B cell (primary cell): ENCODE data around the gene OTOA. TPM values are rescaled to one million over a fixed set of nuclear protein-coding genes. Genes with fewer than 3 reads are reported as not detected.
"Not testable (repeated sequence)": the region's sequence is repeated elsewhere in the genome, so short reads cannot be mapped to it uniquely, and the experiment has no call there.

Experiments used
- ATAC-seq: fragments of 200-7000 bp; cut with Tn5 transposase; one replicate; pipeline ENCODE4 v1.10.0; 2021; ENCODE audit warnings: low read depth, mild to moderate bottlenecking, moderate number of reproducible peaks, moderate library complexity
- CTCF ChIA-PET: fragments of 350-600 bp; sonication (Branson Sonifier 250); formaldehyde crosslinking; loops from one replicate; lab custom pipeline; 2021; ENCODE audit warnings: antibody characterized with exemption, inconsistent platforms; lab: Charles Lee
- POLR2A ChIA-PET: fragments of 350-600 bp; sonication (Branson Sonifier 250); formaldehyde crosslinking; loops from one replicate; lab custom pipeline; 2021; ENCODE audit warnings: antibody characterized with exemption; lab: Charles Lee
- DNase-seq: peaks from one replicate; pipeline ENCODE4 v3.0.0; 2013
- H2AFZ ChIP-seq: 2 replicates; pipeline ENCODE4 v1.6.1; 2012; ENCODE audit warnings: mild to moderate bottlenecking, low read depth, low read length; ENCODE audit not compliant: insufficient read depth, poor library complexity, severe bottlenecking
- H3K27ac ChIP-seq, 2 donors: 1 replicate in 1 of 2; 2 replicates in 1 of 2; pipeline ENCODE4 v1.5.1; 2012 to 2013; ENCODE audit warnings: low read length in 2 of 2, mild to moderate bottlenecking in 2 of 2, moderate library complexity in 1 of 2
- H3K27me3 ChIP-seq, 4 experiments: fragments of 200-600 bp in 1 of 4; sonication (generic) in 1 of 4; replicated peaks in 1 of 4; 1 replicate in 2 of 4; 2 replicates in 2 of 4; pipeline versions ENCODE4 v1.6.1 to v1.7.0; 2013 to 2016; ENCODE audit warnings: low read length in 3 of 4, mild to moderate bottlenecking in 2 of 4, mixed read lengths in 1 of 4, moderate library complexity in 1 of 4; ENCODE audit not compliant: insufficient read depth in 4 of 4, control insufficient read depth in 3 of 4; ENCODE audit errors: control extremely low read depth in 1 of 4
- H3K36me3 ChIP-seq, 2 experiments: replicated peaks in 1 of 2; 1 replicate in 1 of 2; 2 replicates in 1 of 2; pipeline versions ENCODE4 v1.6.1 to v1.7.1; 2013; ENCODE audit warnings: low read length in 1 of 2; ENCODE audit not compliant: insufficient read depth in 2 of 2, control insufficient read depth in 1 of 2; ENCODE audit errors: control extremely low read depth in 1 of 2, extremely low read depth in 1 of 2
- H3K4me1 ChIP-seq, 2 donors: fragments of 200-600 bp in 1 of 2; sonication (generic) in 1 of 2; 1 replicate in 1 of 2; 2 replicates in 1 of 2; pipeline versions ENCODE4 v1.5.1 to v1.6.1; 2013 to 2017; ENCODE audit warnings: low read length in 2 of 2; ENCODE audit not compliant: control insufficient read depth in 2 of 2, insufficient read depth in 2 of 2
- H3K4me2 ChIP-seq: replicated peaks from 2 replicates; pipeline ENCODE3; 2012; ENCODE audit warnings: mild to moderate bottlenecking, low read depth, low read length; ENCODE audit not compliant: poor library complexity, severe bottlenecking
- H3K4me3 ChIP-seq, 5 experiments: fragments of 200-600 bp in 1 of 5; sonication (generic) in 1 of 5; 1 replicate in 3 of 5; 2 replicates in 2 of 5; pipeline versions ENCODE4 v1.5.1 to v1.7.0; 2011 to 2016; ENCODE audit warnings: low read length in 4 of 5, mild to moderate bottlenecking in 4 of 5, low read depth in 2 of 5, control low read depth in 1 of 5, moderate library complexity in 1 of 5; ENCODE audit not compliant: insufficient read depth in 1 of 5; ENCODE audit errors: control extremely low read depth in 1 of 5, extremely low read depth in 1 of 5
- H3K79me2 ChIP-seq: fragments of 200-600 bp; sonication (generic); one replicate; pipeline ENCODE4 v1.6.0; 2016; ENCODE audit warnings: low read length; ENCODE audit not compliant: control insufficient read depth, insufficient read depth
- H3K9ac ChIP-seq: fragments of 200-600 bp; sonication (generic); 2 replicates; pipeline ENCODE4 v1.6.1; 2017; ENCODE audit warnings: mild to moderate bottlenecking, low read length, moderate library complexity
- H3K9me3 ChIP-seq, 3 donors: one replicate each; pipeline versions ENCODE4 v1.6.1 to v1.7.1; 2013; ENCODE audit warnings: low read length in 2 of 3; ENCODE audit not compliant: control insufficient read depth in 2 of 3, insufficient read depth in 1 of 3; ENCODE audit errors: control extremely low read depth in 1 of 3
- H4K20me1 ChIP-seq: 2 replicates; pipeline ENCODE4 v1.6.0; 2012; ENCODE audit warnings: mild to moderate bottlenecking, low read length; ENCODE audit not compliant: insufficient read depth, control insufficient read depth, poor library complexity, severe bottlenecking
- H3K27ac Mint-ChIP-seq: one replicate; pipeline ENCODE4 v1.8.0; 2021; ENCODE audit warnings: mixed read lengths
- H3K27me3 Mint-ChIP-seq: one replicate; pipeline ENCODE4 v1.8.0; 2021; ENCODE audit warnings: mixed read lengths
- H3K4me1 Mint-ChIP-seq: one replicate; pipeline ENCODE4 v1.8.0; 2021; ENCODE audit warnings: mixed read lengths
- H3K4me3 Mint-ChIP-seq: one replicate; pipeline ENCODE4 v1.8.0; 2021; ENCODE audit warnings: mixed read lengths
- H3K9me3 Mint-ChIP-seq: one replicate; pipeline ENCODE4 v1.8.0; 2022; ENCODE audit warnings: mixed read lengths; ENCODE audit not compliant: insufficient read depth
- CTCF ChIP-seq: fragments of 200-600 bp; IDR thresholded peaks from one replicate; pipeline ENCODE4 v1.8.0; 2022; ENCODE audit warnings: antibody characterized with exemption, mild to moderate bottlenecking
- EZH2 ChIP-seq: IDR thresholded peaks from 2 replicates; pipeline ENCODE4 v1.6.1; 2012; ENCODE audit warnings: borderline replicate concordance, low read depth, mild to moderate bottlenecking, moderate library complexity, low read length; ENCODE audit not compliant: insufficient read depth, poor library complexity, severe bottlenecking
- WGBS: methylation state at CpG from one replicate; pipeline ENCODE4 v1.1.5; 2013; ENCODE audit warnings: missing lambda C conversion rate; ENCODE audit not compliant: insufficient coverage; 5-methylcytosine and 5-hydroxymethylcytosine counted together
- intact Hi-C: fragments of 100-400 bp; cut with micrococcal nuclease; formaldehyde crosslinking; loops from one replicate; pipeline ENCODE4 v1.10.0; 2022
- polyA plus RNA-seq: library from polyadenylated mRNA; depleted of rRNA; stranded (reverse); fragments of >200 nt; gene quantifications from 2 replicates; pipeline ENCODE4 v1.2.3, GENCODE V29; 2012
- total RNA-seq, 2 donors: library from RNA; stranded (reverse); fragments of 120-200 nt in 1 of 2; gene quantifications; 1 replicate in 1 of 2; 2 replicates in 1 of 2; pipeline versions ENCODE4 v1.2.3 to v1.2.4, GENCODE V29; 2013 to 2022

The OTOA gene
- total and polyA plus RNA-seq, 2 donors (not counting 1 experiment from before 2014, with no cell fraction given) = 0.39 TPM; not detected in 1

DNA sequence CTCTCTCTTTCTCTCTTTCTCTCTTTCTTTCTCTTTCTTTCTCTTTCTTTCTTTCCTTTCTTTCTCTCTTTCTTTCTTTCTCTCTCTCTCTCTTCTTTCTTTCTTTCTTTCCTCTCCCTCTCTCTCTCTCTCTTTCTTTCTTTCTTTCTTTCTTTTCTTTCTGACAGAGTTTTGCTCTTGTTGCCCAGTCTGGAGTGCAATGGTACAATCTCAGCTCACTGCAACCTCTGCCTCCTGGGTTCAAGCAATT lies 50.5 kb downstream of the OTOA start:
- H3K4me3 ChIP-seq, H3K27ac ChIP-seq, H3K9me3 Mint-ChIP-seq, H3K9ac ChIP-seq, H3K4me3 Mint-ChIP-seq, H3K4me1 Mint-ChIP-seq, H3K36me3 ChIP-seq, H3K27me3 ChIP-seq, POLR2A ChIA-PET, H3K9me3 ChIP-seq, H3K27ac Mint-ChIP-seq, CTCF ChIA-PET, H3K27me3 Mint-ChIP-seq, ATAC-seq, H3K4me2 ChIP-seq, intact Hi-C loops, H3K79me2 ChIP-seq, DNase-seq, H3K4me1 ChIP-seq, H4K20me1 ChIP-seq, H2AFZ ChIP-seq: not testable (repeated sequence)
- TF ChIP-seq CTCF = peak; percentile 41

DNA sequence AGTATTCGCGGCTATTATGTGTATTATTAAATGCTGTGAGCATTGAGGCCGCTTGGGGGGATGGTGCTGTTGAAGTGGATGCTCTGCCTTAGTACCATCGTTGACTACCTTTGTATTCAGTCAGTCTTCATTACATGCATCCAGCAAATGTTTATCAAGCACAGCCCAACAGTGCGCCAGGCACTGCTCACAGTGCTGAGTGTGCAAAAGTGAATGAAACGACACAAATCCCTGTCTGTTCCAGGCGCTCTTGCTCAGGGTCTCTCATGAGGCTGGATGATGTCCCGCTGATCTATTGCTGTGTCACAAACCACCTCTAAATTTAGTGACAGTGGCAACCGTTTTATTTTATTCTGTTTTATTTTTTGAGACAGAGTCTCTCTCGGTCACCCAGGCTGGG lies 53.8 kb downstream of the OTOA start:
- Mint-ChIP-seq H3K9me3 (no peaks in the 10 kb centered on the region), H3K27me3 (no peaks in the 10 kb centered on the region), H3K4me1 (no peaks in the 10 kb centered on the region), H3K4me3 (no peak overlapping the region), H3K27ac (no peak overlapping the region)
- Histone ChIP-seq H3K9me3 (no peaks in the 10 kb centered on the region), H3K9ac (no peak overlapping the region), H3K4me3 (no peak overlapping the region), H2AFZ (no peak overlapping the region), H3K27me3 (no peaks in the 10 kb centered on the region), H4K20me1 (no peaks in the 10 kb centered on the region), H3K4me1 (no peaks in the 10 kb centered on the region), H3K27ac (no peak overlapping the region), H3K36me3 (no peaks in the 10 kb centered on the region), H3K79me2 (no peaks in the 10 kb centered on the region), H3K4me2 (no peak overlapping the region)
- ChIA-PET CTCF (no interaction called here), POLR2A (no interaction called here)
- TF ChIP-seq EZH2 (no peak), CTCF (no peak)
- DNase-seq = no peak
- no peak for ATAC-seq
- intact Hi-C loops = no loop called here
- 94% methylated on average over 6 of the region's 10 CpGs for WGBS
